HG03039 (cell line): Measurements from ENCODE around the gene DGKQ.
"Not testable (repeated sequence)": the region's sequence is repeated elsewhere in the genome, so short reads cannot be mapped to it uniquely, and the experiment has no call there.

Source experiments
- ATAC-seq: cut with Tn5 transposase; IDR thresholded peaks from one replicate; pipeline ENCODE4 v1.9.1; 2021; ENCODE audit warnings: mild to moderate bottlenecking, moderate library complexity; ENCODE audit not compliant: unreplicated experiment

DGKQ gene

GRCh38 chr4:1011022-1011665, 37.8 kb upstream of the DGKQ start, which contains the start of gene FGFRL1:
Gene FGFRL1 (plus strand): TSS chr4:1011626. CDS start chr4:1012486, 860 bp downstream.
- peak; percentile 40 for ATAC-seq

GRCh38 chr4:1010395-1011021, 37.1 kb upstream of the DGKQ start:
- no peak for ATAC-seq

GRCh38 chr4:1009542-1010394, 36.4 kb upstream of the DGKQ start:
- ATAC-seq, result peak; percentile 43

- peak; percentile 5 for ATAC-seq
These were observed 35.6 kb upstream of the DGKQ start for GRCh38 chr4:1008840-1009541.

GRCh38 chr4:1006856-1007255, 33.5 kb upstream of the DGKQ start:
- ATAC-seq, result no peak

GRCh38 chr4:1004557-1005485, 31.5 kb upstream of the DGKQ start:
- no peak for ATAC-seq

GRCh38 chr4:1004071-1004418, 30.7 kb upstream of the DGKQ start:
- ATAC-seq, result no peak

- no peak for ATAC-seq
These were observed 30.1 kb upstream of the DGKQ start for GRCh38 chr4:1003271-1004070.

GRCh38 chr4:1002631-1003251, 29.4 kb upstream of the DGKQ start:
- ATAC-seq, result no peak

GRCh38 chr4:1002131-1002630, 28.8 kb upstream of the DGKQ start:
- no peak for ATAC-seq

GRCh38 chr4:1001561-1002130, 28.3 kb upstream of the DGKQ start:
- ATAC-seq, result no peak

GRCh38 chr4:1000686-1001260, 27.4 kb upstream of the DGKQ start:
- ATAC-seq, result no peak

GRCh38 chr4:999882-1000425, 26.6 kb upstream of the DGKQ start:
- no peak for ATAC-seq

GRCh38 chr4:999240-999863, 26.0 kb upstream of the DGKQ start:
- not testable (repeated sequence) for ATAC-seq

- ATAC-seq, result no peak
These were observed 24.8 kb upstream of the DGKQ start for GRCh38 chr4:998096-998691.

- ATAC-seq, result no peak
These were observed 24.2 kb upstream of the DGKQ start for GRCh38 chr4:997375-998071.
